ENCODE results near the gene HCRTR1.

The HCRTR1 gene

GRCh38 chr1:31587720-31588423 lies 29.6 kb upstream of the HCRTR1 start:
- peak; percentile 91 for TF ChIP-seq CTCF (IDR thresholded peaks at IDR 0.05; ENCODE audit: insufficient read depth, low read length, poor library complexity, severe bottlenecking)
- Histone ChIP-seq H3K36me3 (ENCODE audit: control insufficient read depth, insufficient read depth, low read length) (no peaks in the 10 kb centered on the region), H3K4me3 (replicated peaks; ENCODE audit: low read depth, low read length) (no peak overlapping the region), H3K27me3 (replicated peaks; ENCODE audit: control insufficient read depth, insufficient read depth, low read length) (peaks cover 2% of the 10 kb centered on the region; the same call in 1 of the 2 replicates)
- DNase-seq (ENCODE audit: extremely low read depth, insufficient read length), result peak; percentile 30

- Histone ChIP-seq H3K27me3 (replicated peaks; ENCODE audit: control insufficient read depth, insufficient read depth, low read length) (peaks cover 2% of the 10 kb centered on the region; the same call in 1 of the 2 replicates), H3K4me3 (replicated peaks; ENCODE audit: low read depth, low read length) (no peak overlapping the region), H3K36me3 (ENCODE audit: control insufficient read depth, insufficient read depth, low read length) (no peaks in the 10 kb centered on the region)
- DNase-seq (ENCODE audit: extremely low read depth, insufficient read length), result no peak
- no peak for TF ChIP-seq CTCF (IDR thresholded peaks at IDR 0.05; ENCODE audit: insufficient read depth, low read length, poor library complexity, severe bottlenecking)
Measured at GRCh38 chr1:31588751-31589515, 28.6 kb upstream of the HCRTR1 start.

GRCh38 chr1:31591425-31592093 lies 25.9 kb upstream of the HCRTR1 start:
- no peak for TF ChIP-seq CTCF (IDR thresholded peaks at IDR 0.05; ENCODE audit: insufficient read depth, low read length, poor library complexity, severe bottlenecking)
- Histone ChIP-seq H3K27me3 (replicated peaks; ENCODE audit: control insufficient read depth, insufficient read depth, low read length) (0 out of 2 replicates have a peak, but pooled peaks cover 2% of the 10 kb centered on the region), H3K4me3 (replicated peaks; ENCODE audit: low read depth, low read length) (no peak overlapping the region), H3K36me3 (ENCODE audit: control insufficient read depth, insufficient read depth, low read length) (no peaks in the 10 kb centered on the region)
- DNase-seq (ENCODE audit: extremely low read depth, insufficient read length), result no peak

GRCh38 chr1:31592132-31592531 lies 25.4 kb upstream of the HCRTR1 start:
- no peak overlapping the region for H3K4me3 ChIP-seq (replicated peaks; ENCODE audit: low read depth, low read length)
- 0 out of 2 replicates have a peak, but pooled peaks cover 2% of the 10 kb centered on the region for H3K27me3 ChIP-seq (replicated peaks; ENCODE audit: control insufficient read depth, insufficient read depth, low read length)
- no peaks in the 10 kb centered on the region for H3K36me3 ChIP-seq (ENCODE audit: control insufficient read depth, insufficient read depth, low read length)
- TF ChIP-seq CTCF (IDR thresholded peaks at IDR 0.05; ENCODE audit: insufficient read depth, low read length, poor library complexity, severe bottlenecking), result no peak
- DNase-seq (ENCODE audit: extremely low read depth, insufficient read length), result no peak

- no peak overlapping the region for H3K4me3 ChIP-seq (replicated peaks; ENCODE audit: low read depth, low read length)
- H3K27me3 ChIP-seq (replicated peaks; ENCODE audit: control insufficient read depth, insufficient read depth, low read length), result 0 out of 2 replicates have a peak, but pooled peaks cover 2% of the 10 kb centered on the region
- no peaks in the 10 kb centered on the region for H3K36me3 ChIP-seq (ENCODE audit: control insufficient read depth, insufficient read depth, low read length)
- no peak for TF ChIP-seq CTCF (IDR thresholded peaks at IDR 0.05; ENCODE audit: insufficient read depth, low read length, poor library complexity, severe bottlenecking)
- DNase-seq (ENCODE audit: extremely low read depth, insufficient read length), result no peak
Measured at GRCh38 chr1:31593136-31593665, 24.3 kb upstream of the HCRTR1 start.

All from GM06990 (cell line).